Left ventricle myocardium inferior (tissue), 1 donor: Measurements from ENCODE around the gene UST. TPM values are rescaled to one million over a fixed set of nuclear protein-coding genes. Genes with fewer than 3 reads are reported as not detected.

Experiments
- DNase-seq: peaks from one replicate; pipeline ENCODE4 v3.0.0-alpha.2; 2020
- H3K27ac ChIP-seq: fragments of 200-600 bp; replicated peaks from 2 replicates; pipeline ENCODE4 v1.8.0; 2021
- H3K27me3 ChIP-seq: fragments of 200-600 bp; 2 replicates; pipeline ENCODE4 v1.8.0; 2021; ENCODE audit warnings: low read depth
- H3K36me3 ChIP-seq: fragments of 200-600 bp; 2 replicates; pipeline ENCODE4 v1.8.0; 2021
- H3K4me1 ChIP-seq: fragments of 200-600 bp; 2 replicates; pipeline ENCODE4 v1.8.0; 2021
- H3K4me3 ChIP-seq: fragments of 200-600 bp; 2 replicates; pipeline ENCODE4 v1.8.0; 2021; ENCODE audit warnings: mild to moderate bottlenecking, moderate library complexity
- H3K9me3 ChIP-seq: fragments of 200-600 bp; replicated peaks from 2 replicates; pipeline ENCODE4 v1.8.0; 2021
- CTCF ChIP-seq: fragments of 200-600 bp; IDR thresholded peaks from 2 replicates; pipeline ENCODE4 v1.8.0; 2021; ENCODE audit warnings: antibody characterized with exemption, mild to moderate bottlenecking, borderline replicate concordance
- intact Hi-C: fragments of 100-400 bp; cut with micrococcal nuclease; formaldehyde crosslinking; loops from one replicate; pipeline ENCODE4 v1.11.0; 2022
- total RNA-seq: library from RNA; stranded (reverse); fragmentation: NEBNext Ultra II Directional; extraction: Animal tissue kit (Norgen Biotek cat#: 25700); gene quantifications from one replicate; pipeline ENCODE4 v1.2.1, GENCODE V29; 2021
- donor health status: DM: no; HTN: yes; CAD: no; lungs with severe emphysema.

Gene UST
- total RNA-seq, 1 donor from 2014 or later, result 3.3 TPM

- intact Hi-C loops, result no loop called here
Observed at GRCh38 chr6:148831531-148831930, 84.7 kb downstream of the UST start.

GRCh38 chr6:148835920-148836441 lies 89.2 kb downstream of the UST start:
- no peaks in the 10 kb centered on the region for H3K36me3 ChIP-seq
- no peak overlapping the region for H3K27ac ChIP-seq

More at GRCh38 chr6:148831531-148831930, 84.7 kb downstream of the UST start:
- no peak for TF ChIP-seq CTCF
- H3K4me3 ChIP-seq, result no peak overlapping the region
- no peak overlapping the region for H3K27ac ChIP-seq
- no peaks in the 10 kb centered on the region for H3K27me3 ChIP-seq
- H3K4me1 ChIP-seq, result no peaks in the 10 kb centered on the region
- no peaks in the 10 kb centered on the region for H3K9me3 ChIP-seq
- no peaks in the 10 kb centered on the region for H3K36me3 ChIP-seq
- no peak for DNase-seq

GRCh38 chr6:148836751-148837150 lies 89.9 kb downstream of the UST start:
- H3K4me3 ChIP-seq, result no peak overlapping the region
- no peak for TF ChIP-seq CTCF
- no peaks in the 10 kb centered on the region for H3K36me3 ChIP-seq
- no peak overlapping the region for H3K27ac ChIP-seq
- intact Hi-C loops, result no loop called here
- no peaks in the 10 kb centered on the region for H3K4me1 ChIP-seq
- H3K9me3 ChIP-seq, result no peaks in the 10 kb centered on the region
- H3K27me3 ChIP-seq, result no peaks in the 10 kb centered on the region
- no peak for DNase-seq

More at GRCh38 chr6:148835920-148836441, 89.2 kb downstream of the UST start:
- no peak for TF ChIP-seq CTCF
- Histone ChIP-seq H3K4me3 (no peak overlapping the region), H3K9me3 (no peaks in the 10 kb centered on the region), H3K27me3 (no peaks in the 10 kb centered on the region), H3K4me1 (no peaks in the 10 kb centered on the region)
- DNase-seq, result no peak
- intact Hi-C loops, result no loop called here

- Histone ChIP-seq H3K9me3 (no peaks in the 10 kb centered on the region), H3K27ac (no peak overlapping the region), H3K36me3 (no peaks in the 10 kb centered on the region), H3K4me3 (no peak overlapping the region), H3K4me1 (no peaks in the 10 kb centered on the region), H3K27me3 (no peaks in the 10 kb centered on the region)
- intact Hi-C loops, result no loop called here
- no peak for TF ChIP-seq CTCF
- DNase-seq, result no peak
Observed at GRCh38 chr6:148837941-148838340, 91.1 kb downstream of the UST start.

- Histone ChIP-seq H3K27ac (no peak overlapping the region), H3K27me3 (no peaks in the 10 kb centered on the region), H3K9me3 (no peaks in the 10 kb centered on the region), H3K36me3 (no peaks in the 10 kb centered on the region), H3K4me1 (no peaks in the 10 kb centered on the region), H3K4me3 (no peak overlapping the region)
- intact Hi-C loops, result no loop called here
- TF ChIP-seq CTCF, result no peak
- DNase-seq, result no peak
Observed at GRCh38 chr6:148839044-148839443, 92.2 kb downstream of the UST start.
